Parathyroid adenoma (tissue), 2 donors: Measurements from ENCODE around the gene PYDC1.

Experiments
- H2AFZ ChIP-seq: fragments of 300-600 bp; sonication (generic); one replicate; pipeline ENCODE4 v1.7.0; 2017; ENCODE audit warnings: antibody characterized with exemption, mild to moderate bottlenecking
- H3K27ac ChIP-seq: fragments of 300-600 bp; sonication (generic); one replicate; pipeline ENCODE4 v1.7.0; 2017
- H3K27me3 ChIP-seq: fragments of 300-600 bp; sonication (generic); one replicate; pipeline ENCODE4 v1.7.0; 2017; ENCODE audit warnings: low read length; ENCODE audit not compliant: control insufficient read depth, insufficient read depth
- H3K36me3 ChIP-seq: fragments of 300-600 bp; sonication (generic); one replicate; pipeline ENCODE4 v1.7.0; 2017; ENCODE audit warnings: low read length; ENCODE audit not compliant: control insufficient read depth, insufficient read depth
- H3K4me1 ChIP-seq: fragments of 300-600 bp; sonication (generic); one replicate; pipeline ENCODE4 v1.7.0; 2017; ENCODE audit warnings: control low read depth
- H3K4me2 ChIP-seq: fragments of 300-600 bp; sonication (generic); one replicate; pipeline ENCODE4 v1.7.0; 2017; ENCODE audit warnings: low read length
- H3K4me3 ChIP-seq: fragments of 300-600 bp; sonication (generic); one replicate; pipeline ENCODE4 v1.7.0; 2017; ENCODE audit warnings: low read depth, low read length
- H3K79me2 ChIP-seq: fragments of 300-600 bp; sonication (generic); one replicate; pipeline ENCODE4 v1.7.0; 2017; ENCODE audit warnings: control low read depth
- H3K9ac ChIP-seq: fragments of 300-600 bp; sonication (generic); one replicate; pipeline ENCODE4 v1.7.0; 2017; ENCODE audit warnings: mild to moderate bottlenecking
- H3K9me3 ChIP-seq: fragments of 300-600 bp; sonication (generic); one replicate; pipeline ENCODE4 v1.7.0; 2017; ENCODE audit warnings: low read length; ENCODE audit not compliant: control insufficient read depth
- TF ChIP-seq, protein P1 (sequence below): fragments of 300-600 bp; sonication (generic); IDR thresholded peaks from one replicate; pipeline ENCODE4 v1.7.0; 2017; ENCODE audit warnings: antibody characterized with exemption, mild to moderate bottlenecking
- donor health status: primary hyperparathyroidism.

PYDC1 gene

DNA sequence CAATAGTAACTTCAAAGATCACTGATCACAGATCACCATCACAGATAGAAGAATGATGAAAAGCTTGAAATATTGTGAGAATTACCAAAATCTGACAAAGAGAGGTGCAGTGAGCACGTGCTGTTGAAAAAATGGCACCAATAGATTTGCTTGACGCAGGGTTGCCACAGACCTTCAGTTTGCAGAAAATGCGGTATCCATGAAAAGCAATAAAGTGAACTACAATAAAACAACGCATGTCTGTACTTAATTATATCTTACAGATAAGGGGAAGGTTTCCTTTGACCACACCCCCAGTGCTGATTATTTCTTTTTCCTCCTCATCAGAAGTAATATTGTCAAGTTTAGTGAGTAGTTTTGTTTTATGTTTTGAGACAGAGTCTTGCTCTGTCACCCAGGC is 21.1 kb upstream of the PYDC1 start:
- Histone ChIP-seq H3K9ac (no peak overlapping the region), H3K27ac (no peak overlapping the region), H2AFZ (no peak overlapping the region), H3K4me3 (no peak overlapping the region), H3K79me2 (no peaks in the 10 kb centered on the region), H3K4me1 (no peaks in the 10 kb centered on the region), H3K36me3 (no peaks in the 10 kb centered on the region), H3K4me2 (no peak overlapping the region), H3K27me3 (no peaks in the 10 kb centered on the region), H3K9me3 (no peaks in the 10 kb centered on the region)
- TF ChIP-seq, protein P1, sequence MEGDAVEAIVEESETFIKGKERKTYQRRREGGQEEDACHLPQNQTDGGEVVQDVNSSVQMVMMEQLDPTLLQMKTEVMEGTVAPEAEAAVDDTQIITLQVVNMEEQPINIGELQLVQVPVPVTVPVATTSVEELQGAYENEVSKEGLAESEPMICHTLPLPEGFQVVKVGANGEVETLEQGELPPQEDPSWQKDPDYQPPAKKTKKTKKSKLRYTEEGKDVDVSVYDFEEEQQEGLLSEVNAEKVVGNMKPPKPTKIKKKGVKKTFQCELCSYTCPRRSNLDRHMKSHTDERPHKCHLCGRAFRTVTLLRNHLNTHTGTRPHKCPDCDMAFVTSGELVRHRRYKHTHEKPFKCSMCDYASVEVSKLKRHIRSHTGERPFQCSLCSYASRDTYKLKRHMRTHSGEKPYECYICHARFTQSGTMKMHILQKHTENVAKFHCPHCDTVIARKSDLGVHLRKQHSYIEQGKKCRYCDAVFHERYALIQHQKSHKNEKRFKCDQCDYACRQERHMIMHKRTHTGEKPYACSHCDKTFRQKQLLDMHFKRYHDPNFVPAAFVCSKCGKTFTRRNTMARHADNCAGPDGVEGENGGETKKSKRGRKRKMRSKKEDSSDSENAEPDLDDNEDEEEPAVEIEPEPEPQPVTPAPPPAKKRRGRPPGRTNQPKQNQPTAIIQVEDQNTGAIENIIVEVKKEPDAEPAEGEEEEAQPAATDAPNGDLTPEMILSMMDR, result no peak

DNA sequence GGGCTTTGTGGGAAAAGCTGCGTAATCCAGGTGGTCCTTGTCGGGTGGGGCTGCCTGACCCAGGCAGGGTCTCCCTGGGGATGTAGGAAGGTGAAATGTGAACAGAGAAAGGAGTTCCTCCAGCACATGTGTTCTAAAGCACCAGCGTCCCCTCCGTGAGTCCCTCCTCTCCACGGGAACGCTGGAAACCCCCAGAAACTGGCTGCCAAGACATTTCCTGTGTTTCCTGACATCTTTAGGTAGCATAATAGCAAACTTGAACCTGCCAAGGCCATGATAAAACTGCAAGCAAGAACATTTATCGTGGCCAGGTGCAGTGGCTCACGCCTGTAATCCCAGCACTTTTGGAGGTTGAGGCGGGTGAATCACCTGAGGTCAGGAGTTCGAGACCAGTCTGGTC is 12.6 kb upstream of the PYDC1 start:
- Histone ChIP-seq H3K4me2 (no peak overlapping the region), H2AFZ (no peak overlapping the region), H3K4me1 (no peaks in the 10 kb centered on the region), H3K4me3 (no peak overlapping the region), H3K36me3 (no peaks in the 10 kb centered on the region), H3K9ac (no peak overlapping the region), H3K27ac (no peak overlapping the region), H3K27me3 (no peaks in the 10 kb centered on the region), H3K9me3 (no peaks in the 10 kb centered on the region), H3K79me2 (no peaks in the 10 kb centered on the region)
- TF ChIP-seq, protein P1, result no peak

DNA sequence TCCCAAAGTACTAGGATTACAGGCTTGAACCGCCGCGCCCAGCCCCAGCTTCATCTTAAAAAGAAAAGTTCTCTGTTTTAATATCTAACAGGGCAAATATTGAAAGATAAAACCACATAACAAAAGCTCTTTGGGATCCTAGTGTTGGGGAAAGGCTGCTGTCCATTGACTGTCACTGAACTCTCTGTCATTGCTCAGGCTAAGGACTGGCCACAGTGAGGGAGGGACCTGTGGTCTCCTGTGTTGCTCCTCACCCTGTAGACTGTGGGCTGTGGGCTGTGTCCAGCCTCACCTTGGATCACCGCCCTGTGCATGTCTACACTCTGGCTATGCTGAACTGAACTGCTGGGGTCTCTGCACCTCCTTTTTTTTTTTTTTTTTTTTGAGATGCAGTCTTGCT is 11.3 kb upstream of the PYDC1 start:
- H3K9me3 ChIP-seq, result no peaks in the 10 kb centered on the region
- TF ChIP-seq, protein P1, result no peak
- no peaks in the 10 kb centered on the region for H3K79me2 ChIP-seq
- H3K4me2 ChIP-seq, result no peak overlapping the region
- no peak overlapping the region for H3K27ac ChIP-seq
- H3K4me3 ChIP-seq, result no peak overlapping the region
- H3K9ac ChIP-seq, result no peak overlapping the region
- H3K36me3 ChIP-seq, result no peaks in the 10 kb centered on the region
- no peaks in the 10 kb centered on the region for H3K27me3 ChIP-seq
- no peaks in the 10 kb centered on the region for H3K4me1 ChIP-seq
- H2AFZ ChIP-seq, result no peak overlapping the region

DNA sequence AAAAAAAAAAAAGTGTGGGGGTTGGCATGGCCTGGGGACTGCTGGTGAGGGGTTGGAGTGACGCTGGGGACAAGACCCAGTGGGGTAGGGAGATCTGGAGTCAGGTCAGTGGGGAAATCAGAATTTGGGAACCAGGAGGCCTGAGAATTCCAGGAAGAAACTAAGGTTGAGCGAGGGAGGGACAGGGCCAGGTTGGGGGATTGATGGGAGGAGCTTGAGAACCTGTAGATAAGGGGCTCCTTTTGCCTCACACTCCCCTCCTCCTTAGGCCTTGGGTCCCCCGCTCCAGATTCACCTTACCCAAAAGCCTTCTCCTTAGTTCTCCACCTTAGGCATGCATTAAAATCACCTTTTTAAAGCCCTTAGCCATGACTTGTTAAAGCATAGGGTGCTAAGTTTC is 8.3 kb upstream of the PYDC1 start:
- Histone ChIP-seq H2AFZ (no peak overlapping the region), H3K4me1 (no peaks in the 10 kb centered on the region), H3K4me3 (no peak overlapping the region), H3K9ac (no peak overlapping the region), H3K36me3 (no peaks in the 10 kb centered on the region), H3K9me3 (no peaks in the 10 kb centered on the region), H3K27ac (no peak overlapping the region), H3K27me3 (no peaks in the 10 kb centered on the region), H3K4me2 (no peak overlapping the region), H3K79me2 (no peaks in the 10 kb centered on the region)
- TF ChIP-seq, protein P1, result no peak

DNA sequence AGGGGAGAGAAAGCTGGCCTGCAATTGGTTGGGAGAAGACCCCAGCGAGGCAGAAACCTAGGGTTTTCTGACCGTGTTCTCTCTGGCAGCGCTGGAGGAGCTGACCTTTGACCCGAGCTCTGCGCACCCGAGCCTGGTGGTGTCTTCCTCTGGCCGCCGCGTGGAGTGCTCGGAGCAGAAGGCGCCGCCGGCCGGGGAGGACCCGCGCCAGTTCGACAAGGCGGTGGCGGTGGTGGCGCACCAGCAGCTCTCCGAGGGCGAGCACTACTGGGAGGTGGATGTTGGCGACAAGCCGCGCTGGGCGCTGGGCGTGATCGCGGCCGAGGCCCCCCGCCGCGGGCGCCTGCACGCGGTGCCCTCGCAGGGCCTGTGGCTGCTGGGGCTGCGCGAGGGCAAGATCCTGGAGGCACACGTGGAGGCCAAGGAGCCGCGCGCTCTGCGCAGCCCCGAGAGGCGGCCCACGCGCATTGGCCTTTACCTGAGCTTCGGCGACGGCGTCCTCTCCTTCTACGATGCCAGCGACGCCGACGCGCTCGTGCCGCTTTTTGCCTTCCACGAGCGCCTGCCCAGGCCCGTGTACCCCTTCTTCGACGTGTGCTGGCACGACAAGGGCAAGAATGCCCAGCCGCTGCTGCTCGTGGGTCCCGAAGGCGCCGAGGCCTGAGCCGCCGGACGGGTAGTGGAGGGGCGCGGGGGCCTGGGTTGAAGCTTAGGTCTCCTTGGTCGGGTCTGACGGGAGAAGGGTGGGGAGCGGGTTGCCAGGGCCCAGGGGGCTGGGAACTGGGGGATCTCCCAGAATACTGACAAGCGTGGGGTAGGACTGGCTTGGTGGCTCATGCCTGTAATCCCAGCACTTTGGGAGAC is 7.4 kb upstream of the PYDC1 start:
- no peaks in the 10 kb centered on the region for H3K9me3 ChIP-seq
- H2AFZ ChIP-seq, result no peak overlapping the region
- no peaks in the 10 kb centered on the region for H3K36me3 ChIP-seq
- no peaks in the 10 kb centered on the region for H3K27me3 ChIP-seq
- H3K4me2 ChIP-seq, result no peak overlapping the region
- H3K79me2 ChIP-seq, result no peaks in the 10 kb centered on the region
- no peak overlapping the region for H3K4me3 ChIP-seq
- H3K9ac ChIP-seq, result no peak overlapping the region
- H3K27ac ChIP-seq, result no peak overlapping the region
- H3K4me1 ChIP-seq, result no peaks in the 10 kb centered on the region
- TF ChIP-seq, protein P1, result no peak
